NCI-H2227 (cell line): ENCODE results near the gene ST8SIA5.
A peak's percentile ranks its signal among the peaks of the same experiment; 100 is the strongest.

Source experiments
- DNase-seq: peaks from one replicate; lab custom pipeline; 2025; ENCODE audit not compliant: unreplicated experiment; lab: John Stamatoyannopoulos, UW

ST8SIA5 gene

DNA sequence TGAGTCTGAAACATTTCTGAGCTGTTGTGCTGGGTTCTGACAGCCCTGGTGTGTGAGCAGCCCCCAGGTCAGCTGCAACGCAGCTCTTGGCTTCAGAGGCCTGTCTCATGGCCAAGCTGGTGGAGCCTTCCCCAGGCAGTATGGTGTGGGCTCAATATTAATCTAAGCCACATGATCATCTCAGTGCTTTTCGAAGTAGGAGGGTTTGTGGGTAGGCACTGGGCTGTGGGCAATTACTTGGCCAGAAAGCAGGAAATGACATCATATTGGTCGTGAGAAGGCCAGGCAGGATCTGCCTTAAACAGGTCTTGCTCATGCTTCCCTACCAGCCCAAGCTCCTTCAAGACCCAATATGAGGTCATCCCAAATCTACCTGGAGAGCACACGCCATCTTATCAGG is 126.7 kb downstream of the ST8SIA5 start:
- DNase-seq, result no peak

DNA sequence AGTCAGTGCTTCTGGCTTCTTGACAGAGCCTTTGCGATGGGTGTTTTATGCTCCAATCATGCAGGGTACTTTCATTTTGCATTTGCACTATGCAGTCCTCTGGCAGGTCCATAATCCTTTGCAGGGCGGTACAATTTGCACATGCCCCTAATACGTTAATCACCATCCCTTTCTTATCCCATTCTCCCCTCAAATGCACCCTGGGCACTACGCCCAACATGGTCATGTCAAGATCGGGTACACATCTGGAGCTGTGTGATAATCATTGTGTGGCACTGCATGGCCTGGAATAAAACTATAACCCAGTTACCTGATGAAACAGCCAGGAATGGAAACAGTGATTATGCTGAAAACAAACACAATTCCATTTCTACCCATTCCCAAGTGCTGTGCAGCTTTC is 127.5 kb downstream of the ST8SIA5 start:
- no peak for DNase-seq

DNA sequence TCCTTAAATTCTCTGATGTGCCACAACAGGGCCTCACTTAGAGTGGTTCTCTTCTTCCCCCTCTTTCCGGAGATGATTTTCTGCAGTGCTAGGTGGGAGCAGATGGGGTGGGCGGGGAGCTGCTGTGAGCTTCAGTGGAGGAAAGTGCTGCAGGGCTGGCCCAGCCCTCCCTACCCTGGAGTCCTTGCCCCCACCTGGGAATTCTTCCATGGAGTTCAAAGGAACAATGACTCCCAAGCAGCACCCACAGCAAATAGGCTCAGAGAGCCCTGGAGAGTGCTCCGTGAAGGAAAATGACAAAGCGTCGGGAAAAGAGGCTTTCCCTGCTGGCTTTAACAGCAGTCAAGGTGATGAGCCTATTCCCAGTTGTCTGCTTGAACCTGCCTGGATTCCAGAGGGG is 128.6 kb downstream of the ST8SIA5 start:
- peak; percentile 21 for DNase-seq

DNA sequence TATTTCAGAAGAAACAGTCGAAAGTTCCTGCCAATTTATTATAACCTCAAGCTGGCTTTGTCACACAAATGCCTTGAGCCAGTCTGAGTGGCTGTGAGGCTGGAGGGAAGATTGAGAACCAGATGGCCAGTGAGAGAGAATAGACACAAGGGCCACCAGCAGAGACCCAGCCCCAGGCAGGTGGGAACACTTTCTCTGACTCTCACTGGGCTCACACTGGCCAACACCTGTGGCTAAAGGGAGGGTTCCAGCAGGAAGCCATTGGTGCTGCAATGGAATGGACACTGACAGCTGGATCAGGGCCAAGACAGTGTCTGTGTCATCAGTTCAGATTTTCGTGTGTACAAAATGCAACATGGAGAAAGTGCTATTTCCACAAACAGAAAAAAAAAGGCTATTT is 129.7 kb downstream of the ST8SIA5 start:
- no peak for DNase-seq

DNA sequence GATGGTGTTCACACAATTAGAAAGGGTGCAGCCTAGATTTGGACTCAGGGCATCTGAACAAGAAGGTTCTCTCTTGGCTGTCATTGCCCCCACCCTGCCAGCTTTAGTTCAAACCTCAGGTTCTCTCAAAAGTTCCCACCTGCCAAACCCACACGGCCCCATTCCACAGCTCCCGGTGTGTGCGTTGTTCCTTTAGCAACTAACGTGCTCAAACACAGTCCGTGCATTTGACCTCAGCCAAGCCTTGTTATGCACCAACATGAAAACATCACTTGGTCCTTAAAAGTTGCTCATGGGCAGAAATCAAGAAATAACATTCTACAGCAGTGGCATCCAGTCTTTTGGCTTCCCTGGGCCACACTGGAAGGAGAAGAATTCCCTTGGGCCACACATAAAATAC is 131.8 kb downstream of the ST8SIA5 start:
- no peak for DNase-seq

DNA sequence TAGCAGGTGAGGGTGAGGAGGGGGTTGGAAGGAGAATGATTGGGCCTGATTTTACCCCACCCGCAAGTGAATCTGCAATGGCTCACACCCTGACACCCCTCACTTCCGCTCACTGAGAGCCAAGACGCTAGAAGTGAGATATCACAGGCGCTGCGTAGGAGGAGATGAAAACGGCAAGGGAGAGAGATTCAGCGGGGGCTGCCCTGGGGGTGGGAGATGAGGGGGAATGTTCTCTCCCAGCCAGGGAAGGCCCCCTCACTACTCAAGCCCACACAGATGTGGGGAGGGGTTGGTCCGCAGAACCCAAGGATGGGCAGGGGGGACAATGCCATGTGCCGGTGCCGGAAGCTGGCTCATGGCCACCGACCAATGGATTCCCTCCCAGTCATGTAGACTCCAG is 132.7 kb downstream of the ST8SIA5 start:
- no peak for DNase-seq

DNA sequence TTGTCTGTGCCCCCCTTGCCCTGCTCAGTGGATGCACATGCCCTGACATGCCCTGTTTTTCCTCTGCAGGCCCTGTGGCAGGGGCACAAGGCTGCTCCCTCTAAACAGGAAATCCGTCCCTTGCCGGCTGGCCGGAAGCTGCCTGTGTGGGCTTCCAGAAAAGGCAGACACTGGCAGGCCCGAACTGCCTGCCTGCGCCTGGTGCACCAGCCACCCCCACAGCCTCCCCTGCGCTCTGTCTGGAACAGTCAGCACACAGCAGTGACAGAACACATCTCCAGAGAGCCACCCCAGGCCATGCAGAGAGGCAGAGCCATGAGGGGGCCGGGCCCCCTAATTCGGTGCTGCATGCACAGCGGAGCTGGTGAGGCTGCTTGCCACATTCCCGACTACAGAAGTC is 133.3 kb downstream of the ST8SIA5 start:
- DNase-seq, result no peak

DNA sequence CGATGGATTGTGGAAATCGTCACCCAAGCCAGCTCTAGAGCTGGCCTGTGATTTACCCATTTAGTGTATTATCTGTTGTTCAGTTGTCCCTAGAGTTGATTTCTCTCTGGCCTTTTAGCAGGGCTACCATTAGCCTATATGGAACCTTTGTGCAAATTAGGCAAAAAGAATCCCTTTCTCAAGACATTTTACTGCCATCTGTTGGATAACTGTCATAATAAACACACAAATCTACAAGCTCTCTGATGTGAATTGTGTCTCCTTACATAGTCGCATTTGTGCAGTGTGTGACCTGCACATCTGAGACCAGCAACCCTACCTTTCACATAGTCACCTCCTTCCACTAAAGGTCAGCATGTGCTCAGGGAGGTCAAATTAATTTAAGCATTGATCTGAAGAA is 133.9 kb downstream of the ST8SIA5 start:
- DNase-seq, result peak; percentile 33

DNA sequence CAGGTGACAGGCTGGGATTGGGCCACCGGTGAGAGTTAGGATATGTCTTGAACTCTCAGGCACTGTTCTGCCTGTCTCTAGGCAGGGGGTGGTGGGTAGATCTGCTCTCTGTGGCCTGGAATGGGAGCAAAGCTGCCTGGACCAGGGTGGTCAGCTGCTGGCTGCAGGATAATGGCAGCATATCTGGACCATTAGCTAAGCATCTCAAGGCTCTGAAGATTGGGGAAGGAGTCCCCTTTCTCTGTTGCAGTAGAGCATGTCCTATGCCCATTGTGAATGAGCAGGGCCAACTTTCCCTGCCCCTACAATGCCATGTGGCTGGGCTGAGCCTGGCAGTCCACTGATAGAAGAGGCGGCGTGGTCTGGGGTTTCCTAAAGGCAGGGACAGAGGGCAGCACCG is 134.4 kb downstream of the ST8SIA5 start:
- no peak for DNase-seq

DNA sequence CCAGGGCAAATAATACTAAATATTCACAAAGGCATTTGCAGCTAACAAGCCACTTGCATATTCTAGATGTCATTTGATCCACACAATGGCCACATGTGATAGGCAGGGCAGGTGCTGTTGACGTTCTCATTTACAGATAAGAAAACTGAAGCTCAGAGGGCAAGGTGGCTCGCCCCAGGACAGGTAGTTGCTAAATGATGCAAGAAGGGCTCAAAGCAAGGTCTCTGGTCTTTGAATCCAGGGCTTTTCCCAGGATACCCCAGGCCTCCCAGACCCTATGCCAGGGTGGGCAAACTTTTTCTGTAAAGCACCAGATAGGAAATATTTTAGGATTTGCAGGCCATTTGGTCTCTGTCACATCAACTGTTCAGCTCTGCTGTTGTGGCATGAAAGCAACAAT is 135.0 kb downstream of the ST8SIA5 start:
- no peak for DNase-seq

DNA sequence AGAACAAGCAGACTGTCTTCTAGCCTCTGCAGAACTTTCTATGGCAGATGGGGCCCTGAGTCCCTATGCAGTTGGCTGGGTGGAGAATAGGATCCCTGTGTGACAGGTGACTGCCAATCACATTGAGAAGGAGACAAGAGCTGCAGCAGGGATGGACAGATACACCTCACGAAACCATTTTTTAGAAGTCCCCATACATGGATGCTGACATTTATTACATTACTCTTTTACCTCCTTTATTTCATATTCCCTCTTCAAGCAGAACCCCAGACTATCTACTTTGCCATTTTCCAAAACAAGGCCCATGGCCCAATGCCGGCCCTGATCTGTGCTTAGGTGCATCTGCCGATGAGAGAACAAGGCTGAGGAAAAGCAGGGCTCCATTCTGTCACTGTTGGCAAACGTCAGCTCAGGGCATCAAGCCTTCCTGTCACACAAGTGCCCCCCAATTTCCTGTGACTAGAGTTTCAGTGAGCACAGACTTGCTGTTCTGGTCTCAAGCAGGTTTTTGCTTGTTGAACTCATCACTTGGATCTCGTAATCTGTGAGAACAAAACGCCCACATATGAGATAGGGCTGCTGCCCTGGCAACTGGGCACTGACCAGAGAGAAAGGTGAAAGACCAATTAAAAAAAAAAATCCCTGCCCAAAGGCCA is 135.6 kb downstream of the ST8SIA5 start:
- DNase-seq, result no peak

DNA sequence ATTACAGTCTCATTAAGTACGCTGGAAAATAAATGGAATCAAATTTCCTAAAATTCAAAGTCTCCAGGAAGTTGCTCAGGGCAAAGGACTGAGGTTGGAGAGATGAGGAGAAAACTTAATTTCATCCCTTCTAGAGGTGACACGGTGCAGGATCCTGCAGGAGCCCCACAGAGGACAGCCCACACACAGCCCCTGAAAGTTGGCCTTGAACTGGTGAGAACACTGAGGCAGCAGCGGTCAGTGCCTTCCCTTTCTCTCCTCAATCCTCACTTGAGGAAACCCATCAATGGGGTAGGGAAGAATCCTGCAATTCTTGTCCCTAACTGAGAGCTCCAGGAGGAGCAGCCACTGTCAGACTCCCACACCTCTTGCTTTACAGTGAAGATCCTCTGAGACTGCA is 137.3 kb downstream of the ST8SIA5 start:
- no peak for DNase-seq
